GM19463 (cell line): ENCODE measurements around the gene TLCD4.
"Not testable (repeated sequence)": the region's sequence is repeated elsewhere in the genome, so short reads cannot be mapped to it uniquely, and the experiment has no call there.

Experiments
- ATAC-seq: cut with Tn5 transposase; IDR thresholded peaks from one replicate; pipeline ENCODE4 v1.9.1; 2021; ENCODE audit warnings: mild to moderate bottlenecking, moderate library complexity; ENCODE audit not compliant: unreplicated experiment

Gene TLCD4

DNA sequence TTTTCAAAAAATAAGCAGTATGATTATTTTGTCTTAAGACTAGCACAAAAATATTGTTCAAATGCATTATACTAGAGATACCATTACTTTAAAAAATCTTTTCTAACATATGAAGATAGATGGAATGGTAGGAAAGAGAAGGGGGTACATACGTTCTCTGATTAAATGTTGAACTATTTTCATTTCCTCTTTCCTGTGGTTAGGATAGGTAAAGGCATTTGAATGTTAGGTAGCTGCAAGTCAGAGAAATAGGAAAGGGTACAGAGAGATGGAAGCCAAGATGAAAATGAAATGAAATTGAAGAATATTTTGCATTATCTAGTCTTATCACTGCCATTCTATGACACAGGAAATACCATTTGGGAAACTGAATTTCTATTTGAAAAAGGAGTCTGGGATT is 28.3 kb downstream of the TLCD4 start:
- no peak for ATAC-seq

- peak; percentile 72 for ATAC-seq
These were observed 29.5 kb downstream of the TLCD4 start for GRCh38 chr1:95146637-95147036.

- ATAC-seq, result no peak
These were observed 36.9 kb downstream of the TLCD4 start for GRCh38 chr1:95154096-95154495.

DNA sequence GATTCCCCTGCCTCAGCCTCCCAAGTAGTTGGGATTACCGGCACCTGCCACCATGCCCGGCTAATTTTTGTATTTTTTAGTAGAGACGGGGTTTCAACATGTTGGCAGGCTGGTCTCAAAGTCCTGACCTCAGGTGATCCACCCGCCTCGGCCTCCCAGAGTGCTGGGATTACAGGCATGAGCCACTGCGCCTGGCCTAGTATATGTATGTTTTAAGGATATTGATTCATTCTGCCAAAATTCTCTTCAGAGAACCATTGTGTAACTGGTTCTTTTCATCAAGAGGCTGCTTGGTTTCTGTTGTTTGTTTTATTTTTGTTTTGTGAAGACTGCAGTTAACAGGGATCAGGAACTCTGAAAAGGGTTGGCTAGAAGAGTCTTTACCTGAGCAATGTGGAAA is 48.4 kb downstream of the TLCD4 start:
- not testable (repeated sequence) for ATAC-seq
